HepG2 (cell line): ENCODE data around the gene PRKCG. TPM values are rescaled to one million over a fixed set of nuclear protein-coding genes. Genes with fewer than 3 reads are reported as not detected.

Experiments used
- FIP1L1 ChIP-seq: fragments of 200-400 bp; formaldehyde crosslinking; IDR thresholded peaks from 2 replicates; pipeline ENCODE4 v1.6.1; 2018; ENCODE audit warnings: low read depth, mild to moderate bottlenecking, low read length, moderate library complexity, borderline replicate concordance; ENCODE audit not compliant: insufficient read depth
- FOXC1 ChIP-seq: sonication (generic); formaldehyde crosslinking; IDR thresholded peaks from 2 replicates; pipeline ENCODE4 v1.8.0; 2022; ENCODE audit warnings: mild to moderate bottlenecking, missing genetic modification reagents, borderline replicate concordance
- HMGA1 ChIP-seq: sonication (generic); formaldehyde crosslinking; conservative IDR thresholded peaks from 2 replicates; pipeline ENCODE4 v1.4.0; 2020; ENCODE audit warnings: missing genetic modification reagents
- HNF4G ChIP-seq, 2 experiments: sonication (generic) in 1 of 2; formaldehyde crosslinking in 1 of 2; IDR thresholded peaks; 2 replicates each; pipeline versions ENCODE4 v1.4.0 to v1.6.1; 2011 to 2020; ENCODE audit warnings: borderline replicate concordance in 2 of 2, low read depth in 2 of 2, mild to moderate bottlenecking in 2 of 2, low read length in 1 of 2, missing genetic modification reagents in 1 of 2, moderate library complexity in 1 of 2
- HNRNPH1 ChIP-seq: fragments of 200-400 bp; formaldehyde crosslinking; optimal IDR thresholded peaks from 2 replicates; pipeline ENCODE3; 2017; ENCODE audit warnings: mild to moderate bottlenecking, low read depth, low read length
- IRX3 ChIP-seq: sonication (generic); formaldehyde crosslinking; IDR thresholded peaks from 2 replicates; pipeline ENCODE4 v1.8.1; 2023; ENCODE audit warnings: mild to moderate bottlenecking, low read depth, missing genetic modification reagents, borderline replicate concordance
- KLF11 ChIP-seq: IDR thresholded peaks from 2 replicates; pipeline ENCODE4 v1.6.1; 2016; ENCODE audit warnings: missing compliant biosample characterization
- MATR3 ChIP-seq: sonication (generic); formaldehyde crosslinking; IDR thresholded peaks from 2 replicates; pipeline ENCODE4 v1.4.0; 2020; ENCODE audit warnings: missing genetic modification reagents
- RBFOX2 ChIP-seq: fragments of 200-400 bp; formaldehyde crosslinking; IDR thresholded peaks from 2 replicates; pipeline ENCODE4 v1.6.1; 2017; ENCODE audit warnings: low read depth, mild to moderate bottlenecking, low read length
- RBM22 ChIP-seq: fragments of 200-400 bp; formaldehyde crosslinking; optimal IDR thresholded peaks from 2 replicates; pipeline ENCODE3; 2017; ENCODE audit warnings: mild to moderate bottlenecking, low read length, moderate library complexity
- RFX3 ChIP-seq: IDR thresholded peaks from 2 replicates; pipeline ENCODE4 v1.6.1; 2016; ENCODE audit warnings: missing biosample characterization, missing genetic modification reagents
- RFX5 ChIP-seq: IDR thresholded peaks from 2 replicates; pipeline ENCODE4 v1.6.1; 2011; ENCODE audit warnings: low read depth, low read length, improper control_type of control experiment
- SNAPC5 ChIP-seq: sonication (generic); formaldehyde crosslinking; IDR thresholded peaks from 2 replicates; pipeline ENCODE4 v1.8.1; 2023; ENCODE audit warnings: mild to moderate bottlenecking, missing genetic modification reagents, borderline replicate concordance
- TAF1 ChIP-seq: sonication (generic); formaldehyde crosslinking; IDR thresholded peaks from 2 replicates; pipeline ENCODE4 v1.4.0; 2020; ENCODE audit warnings: missing genetic modification reagents
- TFAP4 ChIP-seq: sonication (generic); IDR thresholded peaks from 2 replicates; pipeline ENCODE4 v1.6.1; 2016; ENCODE audit warnings: low read depth, borderline replicate concordance
- ZBTB20 ChIP-seq: sonication (generic); formaldehyde crosslinking; IDR thresholded peaks from 2 replicates; pipeline ENCODE4 v1.8.1; 2023; ENCODE audit warnings: missing genetic modification reagents, low read depth, mild to moderate bottlenecking, borderline replicate concordance
- ZBTB21 ChIP-seq: sonication (generic); formaldehyde crosslinking; IDR thresholded peaks from 2 replicates; pipeline ENCODE4 v1.4.0; 2020; ENCODE audit warnings: missing genetic modification reagents
- ZFX ChIP-seq: sonication (generic); formaldehyde crosslinking; IDR thresholded peaks from 2 replicates; pipeline ENCODE4 v1.4.0; 2020; ENCODE audit warnings: mild to moderate bottlenecking, low read depth, missing genetic modification reagents, moderate library complexity
- ZNF501 ChIP-seq: sonication (generic); formaldehyde crosslinking; IDR thresholded peaks from 2 replicates; pipeline ENCODE4 v1.5.1; 2020; ENCODE audit warnings: mild to moderate bottlenecking, moderate library complexity, missing genetic modification reagents
- ZNF619 ChIP-seq: sonication (generic); formaldehyde crosslinking; IDR thresholded peaks from 2 replicates; pipeline ENCODE4 v1.4.0; 2020; ENCODE audit warnings: mild to moderate bottlenecking, missing genetic modification reagents
- ZNF737 ChIP-seq: sonication (generic); formaldehyde crosslinking; IDR thresholded peaks from 2 replicates; pipeline ENCODE4 v1.5.0; 2020; ENCODE audit warnings: missing genetic modification reagents, mild to moderate bottlenecking, borderline replicate concordance
- polyA plus RNA-seq, 8 experiments: library from polyadenylated mRNA; depleted of rRNA in 3 of 8; stranded (reverse) in 7 of 8; unstranded in 1 of 8; fragments of >200 nt; fragmentation: Illumina TruSeq in 4 of 8; extraction: Trizol in 4 of 8; gene quantifications; 2 replicates each; pipeline versions ENCODE4 v1.2.1 to v1.2.3, GENCODE V29; 2011 to 2016; ENCODE audit warnings: low read depth in 4 of 8, missing spikeins in 1 of 8, mixed read lengths in 1 of 8; ENCODE audit not compliant: insufficient read depth in 1 of 8
- total RNA-seq, 5 experiments: library from RNA; depleted of rRNA; stranded (reverse); fragments of >200 nt; fragmentation: Illumina TruSeq; extraction: Trizol; gene quantifications; 2 replicates each; pipeline ENCODE4 v1.2.3, GENCODE V29; 2016; ENCODE audit warnings: low read depth in 1 of 5
- TF ChIP-seq, protein P1 (sequence below): sonication (generic); formaldehyde crosslinking; conservative IDR thresholded peaks from 2 replicates; pipeline ENCODE4 v1.8.0; 2022; ENCODE audit warnings: missing genetic modification reagents
- TF ChIP-seq, protein P2 (sequence below): IDR thresholded peaks from 2 replicates; pipeline ENCODE4 v1.6.1; 2016; ENCODE audit warnings: missing compliant biosample characterization, missing genetic modification reagents, borderline replicate concordance
- TF ChIP-seq, protein P3 (sequence below): sonication (generic); formaldehyde crosslinking; IDR thresholded peaks from 2 replicates; pipeline ENCODE4 v1.5.0; 2020; ENCODE audit warnings: missing genetic modification reagents, mild to moderate bottlenecking, borderline replicate concordance

PRKCG gene
- total and polyA plus RNA-seq, 2 of the 13 experiments (the other 11 are each of a cell fraction or from before 2014, with no cell fraction given) = 0.02 to 0.03 TPM

- TF ChIP-seq, protein P1, sequence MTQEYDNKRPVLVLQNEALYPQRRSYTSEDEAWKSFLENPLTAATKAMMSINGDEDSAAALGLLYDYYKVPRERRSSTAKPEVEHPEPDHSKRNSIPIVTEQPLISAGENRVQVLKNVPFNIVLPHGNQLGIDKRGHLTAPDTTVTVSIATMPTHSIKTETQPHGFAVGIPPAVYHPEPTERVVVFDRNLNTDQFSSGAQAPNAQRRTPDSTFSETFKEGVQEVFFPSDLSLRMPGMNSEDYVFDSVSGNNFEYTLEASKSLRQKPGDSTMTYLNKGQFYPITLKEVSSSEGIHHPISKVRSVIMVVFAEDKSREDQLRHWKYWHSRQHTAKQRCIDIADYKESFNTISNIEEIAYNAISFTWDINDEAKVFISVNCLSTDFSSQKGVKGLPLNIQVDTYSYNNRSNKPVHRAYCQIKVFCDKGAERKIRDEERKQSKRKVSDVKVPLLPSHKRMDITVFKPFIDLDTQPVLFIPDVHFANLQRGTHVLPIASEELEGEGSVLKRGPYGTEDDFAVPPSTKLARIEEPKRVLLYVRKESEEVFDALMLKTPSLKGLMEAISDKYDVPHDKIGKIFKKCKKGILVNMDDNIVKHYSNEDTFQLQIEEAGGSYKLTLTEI (CRISPR knock-in tag) = no peak
- no peak for TF ChIP-seq IRX3
- peak; percentile 86 for TF ChIP-seq ZNF501 (CRISPR knock-in tag)
- no peak for TF ChIP-seq ZBTB21
- no peak for TF ChIP-seq MATR3 (CRISPR knock-in tag)
- peak; percentile 61; the same call in 1 of the 2 replicates for TF ChIP-seq RFX5
- TF ChIP-seq HNF4G (IDR thresholded peaks at IDR 0.05; ENCODE audit: borderline replicate concordance, low read depth, low read length) = no peak
- no peak for TF ChIP-seq HNF4G (CRISPR knock-in tag; IDR thresholded peaks at IDR 0.05; ENCODE audit: borderline replicate concordance, low read depth)
- TF ChIP-seq ZNF619 (CRISPR knock-in tag) = no peak
- no peak; the same call in 1 of the 2 replicates for TF ChIP-seq FOXC1 (CRISPR knock-in tag)
- peak; percentile 55 for TF ChIP-seq RBFOX2
- TF ChIP-seq ZNF737 = no peak
- TF ChIP-seq ZFX (CRISPR knock-in tag) = peak; percentile 46; the same call in 1 of the 2 replicates
- TF ChIP-seq TAF1 (CRISPR knock-in tag) = no peak
- no peak for TF ChIP-seq KLF11 (CRISPR knock-in tag)
- TF ChIP-seq RFX3 (CRISPR knock-in tag) = peak; percentile 99
- TF ChIP-seq ZBTB20 (CRISPR knock-in tag) = no peak
- no peak for TF ChIP-seq FIP1L1
- TF ChIP-seq HMGA1 (CRISPR knock-in tag) = no peak
- no peak for TF ChIP-seq SNAPC5 (CRISPR knock-in tag)
- TF ChIP-seq HNRNPH1 = no peak
- no peak for TF ChIP-seq RBM22
- TF ChIP-seq, protein P2, sequence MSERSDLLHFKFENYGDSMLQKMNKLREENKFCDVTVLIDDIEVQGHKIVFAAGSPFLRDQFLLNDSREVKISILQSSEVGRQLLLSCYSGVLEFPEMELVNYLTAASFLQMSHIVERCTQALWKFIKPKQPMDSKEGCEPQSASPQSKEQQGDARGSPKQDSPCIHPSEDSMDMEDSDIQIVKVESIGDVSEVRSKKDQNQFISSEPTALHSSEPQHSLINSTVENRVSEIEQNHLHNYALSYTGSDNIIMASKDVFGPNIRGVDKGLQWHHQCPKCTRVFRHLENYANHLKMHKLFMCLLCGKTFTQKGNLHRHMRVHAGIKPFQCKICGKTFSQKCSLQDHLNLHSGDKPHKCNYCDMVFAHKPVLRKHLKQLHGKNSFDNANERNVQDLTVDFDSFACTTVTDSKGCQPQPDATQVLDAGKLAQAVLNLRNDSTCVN = no peak
- TF ChIP-seq, protein P3, sequence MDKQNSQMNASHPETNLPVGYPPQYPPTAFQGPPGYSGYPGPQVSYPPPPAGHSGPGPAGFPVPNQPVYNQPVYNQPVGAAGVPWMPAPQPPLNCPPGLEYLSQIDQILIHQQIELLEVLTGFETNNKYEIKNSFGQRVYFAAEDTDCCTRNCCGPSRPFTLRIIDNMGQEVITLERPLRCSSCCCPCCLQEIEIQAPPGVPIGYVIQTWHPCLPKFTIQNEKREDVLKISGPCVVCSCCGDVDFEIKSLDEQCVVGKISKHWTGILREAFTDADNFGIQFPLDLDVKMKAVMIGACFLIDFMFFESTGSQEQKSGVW (CRISPR knock-in tag) = no peak
- TF ChIP-seq TFAP4 = peak; percentile 33; the same call in 1 of the 2 replicates
These were observed 2.6 kb upstream of the PRKCG start (continued) for GRCh38 chr19:53879140-53880081.
